Activated CD4-positive, CD25-positive, alpha-beta regulatory T cell treated with anti-CD3 and anti-CD28 coated beads, Interleukin-2, amount 50 U/mL, for 72 hours (primary cell): ENCODE measurements around the gene PTOV1.
"Not testable (repeated sequence)": the region's sequence is repeated elsewhere in the genome, so short reads cannot be mapped to it uniquely, and the experiment has no call there.

ENCODE experiments used
- DNase-seq: peaks from one replicate; pipeline ENCODE4 v3.0.0; 2021

PTOV1 gene

DNA sequence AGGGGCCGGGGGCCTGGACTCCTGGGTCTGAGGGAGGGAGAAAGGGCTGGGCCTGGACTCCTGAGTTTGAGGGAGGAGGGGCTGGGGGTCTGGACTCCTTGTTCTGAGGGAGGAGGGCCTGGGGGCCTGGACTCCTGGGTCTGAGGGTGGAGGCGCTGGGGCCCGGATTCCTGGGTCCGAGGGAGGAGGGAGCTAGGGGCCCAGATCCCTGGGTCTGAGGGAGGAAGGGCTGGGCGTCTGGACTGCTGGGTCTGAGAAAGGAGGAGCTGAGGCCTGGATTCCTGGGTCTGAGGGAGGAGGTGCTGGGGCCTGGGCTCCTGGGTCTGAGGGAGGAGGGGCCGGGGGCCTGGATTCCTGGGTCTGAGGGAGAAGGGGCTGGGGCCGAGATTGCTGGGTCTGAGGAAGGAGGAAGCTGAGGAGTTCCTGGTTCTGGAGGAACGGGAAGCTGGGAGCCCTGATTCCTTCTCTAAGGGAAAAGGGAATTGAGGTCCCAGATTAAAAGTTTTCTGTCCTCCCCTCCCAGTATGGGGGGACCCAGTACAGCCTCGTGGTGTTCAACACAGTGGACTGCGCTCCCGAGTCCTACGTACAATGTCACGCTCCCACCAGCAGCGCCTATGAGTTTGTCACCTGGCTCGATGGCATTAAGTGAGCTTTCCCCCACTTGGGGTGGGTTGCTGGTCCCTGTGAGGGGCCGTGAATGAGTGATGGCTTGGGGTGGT, 32.1 kb upstream of the PTOV1 start:
- DNase-seq, result no peak

DNA sequence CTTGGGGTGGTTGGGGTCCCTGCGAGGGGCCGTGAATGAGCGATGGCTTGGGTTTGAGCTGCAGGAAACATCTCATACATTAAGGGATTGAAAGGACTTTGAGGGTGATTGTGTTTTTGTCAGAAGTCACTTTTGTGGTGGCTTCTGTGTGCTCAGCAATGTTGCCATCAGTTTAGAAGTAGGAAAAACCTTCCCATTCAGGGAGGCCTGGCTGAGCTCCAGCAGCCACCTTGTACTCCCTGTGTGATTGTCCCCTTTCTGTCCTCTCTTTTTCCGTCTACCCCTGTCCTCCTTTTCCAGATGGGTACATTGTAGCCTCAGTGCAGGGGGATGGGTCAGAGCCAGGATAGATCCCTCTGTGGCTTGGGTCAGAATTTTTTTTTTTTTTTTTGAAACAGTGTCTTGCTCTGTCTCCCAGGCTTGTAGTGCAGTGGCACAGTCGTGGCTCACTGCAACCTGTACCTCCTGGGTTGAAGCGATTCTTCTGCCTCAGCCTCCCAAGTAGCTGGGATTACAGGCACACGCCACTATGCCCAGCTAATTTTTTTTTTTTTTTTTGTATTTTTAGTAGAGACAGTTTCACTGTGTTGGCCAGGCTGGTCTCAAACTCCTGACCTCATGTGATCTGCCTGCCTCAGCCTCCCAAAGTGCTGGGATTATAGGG, 31.4 kb upstream of the PTOV1 start:
- not testable (repeated sequence) for DNase-seq

DNA sequence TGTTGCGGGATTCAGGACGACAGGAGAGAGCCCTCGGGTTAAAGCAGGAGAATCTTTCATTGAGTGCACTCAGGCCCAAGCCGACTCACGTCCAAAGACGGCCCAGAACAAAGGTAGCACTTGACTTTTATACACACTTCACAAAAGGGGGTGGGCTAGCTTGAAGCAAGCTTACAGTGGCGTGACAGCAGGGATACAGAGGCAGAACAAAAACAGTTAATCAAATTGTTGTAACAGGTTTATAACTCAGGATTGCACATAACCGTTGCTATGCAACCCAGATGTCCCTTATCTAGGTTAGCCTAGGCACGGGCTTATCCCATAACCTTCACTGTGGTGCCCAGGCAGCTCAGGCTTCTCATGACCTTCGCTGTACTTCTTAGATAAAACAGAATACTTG, 30.8 kb upstream of the PTOV1 start:
- no peak for DNase-seq

DNA sequence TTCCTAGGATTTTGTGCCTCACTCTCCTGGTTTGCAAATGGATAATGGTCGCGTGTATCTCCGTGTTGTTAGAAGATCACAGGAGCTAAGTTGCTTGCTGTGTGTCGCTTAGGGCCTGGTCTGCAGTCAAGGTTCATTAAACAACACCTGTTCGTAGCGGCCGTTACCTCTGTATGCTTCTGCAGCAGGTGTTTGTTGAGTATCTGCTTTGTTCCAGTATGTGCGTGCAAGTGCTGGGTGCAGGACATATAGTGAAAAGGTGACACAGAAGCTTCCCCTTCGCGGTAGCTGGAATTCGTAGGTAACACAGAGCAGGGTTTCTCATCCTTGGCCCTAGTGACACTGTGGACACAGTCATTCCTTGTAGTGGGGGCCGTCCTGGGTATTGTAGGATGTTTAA, 27.5 kb upstream of the PTOV1 start:
- no peak for DNase-seq

DNA sequence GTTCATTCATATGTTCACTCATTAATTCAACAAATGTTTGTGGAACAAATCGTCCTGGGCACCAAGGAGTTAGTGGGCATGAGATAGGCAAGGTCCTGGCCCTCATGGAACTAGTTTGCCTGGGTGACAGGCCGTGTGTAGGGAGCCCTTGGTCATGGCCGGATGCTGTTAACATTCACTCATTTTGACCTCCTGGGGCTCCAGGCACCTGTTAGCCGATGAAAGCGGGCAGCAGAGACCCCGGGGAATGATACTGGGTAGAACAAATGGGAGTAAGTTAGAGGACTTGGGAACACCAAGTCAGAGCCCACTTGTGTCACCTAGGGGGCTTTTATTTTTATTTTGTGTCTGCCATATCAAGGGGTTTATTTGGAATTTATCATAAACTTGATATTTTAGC, 26.3 kb upstream of the PTOV1 start:
- DNase-seq, result no peak

DNA sequence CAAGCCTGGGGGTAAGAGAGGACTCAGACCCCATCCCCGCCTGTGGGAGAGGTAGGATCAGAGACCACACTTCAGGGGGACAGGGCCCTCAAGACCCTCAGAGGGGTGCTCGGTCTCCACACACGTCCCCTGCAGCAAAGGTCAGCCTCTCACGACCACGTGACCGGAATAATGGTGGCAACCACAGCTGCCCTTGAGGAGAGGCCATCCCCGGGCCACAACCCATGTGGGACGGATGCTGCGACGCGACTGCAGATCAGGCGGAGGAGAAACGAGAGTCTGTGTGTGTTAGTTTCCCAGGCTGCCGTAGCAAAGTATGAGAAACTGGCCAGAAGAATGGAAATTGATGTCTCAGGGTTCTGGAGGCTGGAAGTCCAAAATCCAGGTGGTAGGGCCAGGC, 23.9 kb upstream of the PTOV1 start:
- DNase-seq, result no peak

DNA sequence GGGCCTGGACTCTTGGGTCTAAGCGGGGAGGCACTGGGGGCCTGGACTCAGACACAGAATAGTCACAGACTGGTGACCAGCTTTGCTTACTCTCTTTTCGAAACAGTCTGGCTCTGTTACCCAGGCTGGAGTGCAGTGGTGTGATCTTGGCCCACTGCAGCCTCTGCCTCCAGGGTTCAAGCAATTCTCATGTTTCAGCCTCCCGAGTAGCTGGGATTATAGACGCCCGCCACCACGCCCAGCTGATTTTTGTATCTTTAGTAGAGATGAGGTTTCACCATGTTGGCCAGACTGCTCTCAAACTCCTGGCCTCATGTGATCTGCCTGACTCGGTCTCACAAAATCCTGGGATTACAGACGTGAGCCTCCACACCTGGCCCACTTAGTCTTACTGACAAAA, 21.8 kb upstream of the PTOV1 start:
- no peak for DNase-seq

DNA sequence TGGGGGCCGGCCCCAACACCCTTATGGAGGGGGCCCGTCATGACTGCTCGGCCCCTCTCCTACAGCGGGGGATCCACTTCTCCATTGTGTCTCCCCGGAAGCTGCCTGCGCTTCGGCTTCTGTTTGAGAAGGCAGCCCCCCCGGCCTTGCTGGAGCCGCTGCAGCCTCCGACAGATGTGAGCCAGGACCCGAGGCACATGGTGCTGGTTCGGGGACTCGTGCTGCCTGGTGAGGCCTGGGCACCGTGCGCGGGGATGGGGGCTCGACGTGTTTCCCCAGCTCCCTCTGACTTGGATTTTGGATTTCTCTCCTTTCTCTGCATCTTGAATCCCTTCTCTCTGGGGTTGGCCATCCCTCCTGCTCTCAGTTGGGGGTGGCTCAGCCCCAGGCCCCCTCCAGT, 21.2 kb upstream of the PTOV1 start:
- DNase-seq, result no peak

DNA sequence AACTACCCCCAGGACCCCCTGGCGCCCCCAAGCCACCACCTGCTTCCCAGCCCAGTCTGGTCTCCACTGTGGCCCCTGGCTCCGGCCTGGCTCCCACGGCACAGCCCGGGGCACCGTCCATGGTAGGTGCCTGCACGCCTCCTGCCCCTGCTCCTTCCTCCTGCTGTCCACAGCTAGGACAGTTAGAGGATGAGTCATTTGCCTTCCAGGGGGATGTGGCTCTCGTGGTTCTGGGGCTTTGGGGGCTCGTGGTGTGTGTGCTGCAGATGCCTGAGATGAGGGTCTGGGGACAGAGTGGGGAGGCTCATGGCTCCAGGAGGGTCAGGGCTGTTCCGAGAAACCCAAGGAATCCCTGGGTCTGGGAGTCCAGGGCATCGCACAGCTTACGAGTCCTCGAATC, 20.2 kb upstream of the PTOV1 start:
- no peak for DNase-seq

DNA sequence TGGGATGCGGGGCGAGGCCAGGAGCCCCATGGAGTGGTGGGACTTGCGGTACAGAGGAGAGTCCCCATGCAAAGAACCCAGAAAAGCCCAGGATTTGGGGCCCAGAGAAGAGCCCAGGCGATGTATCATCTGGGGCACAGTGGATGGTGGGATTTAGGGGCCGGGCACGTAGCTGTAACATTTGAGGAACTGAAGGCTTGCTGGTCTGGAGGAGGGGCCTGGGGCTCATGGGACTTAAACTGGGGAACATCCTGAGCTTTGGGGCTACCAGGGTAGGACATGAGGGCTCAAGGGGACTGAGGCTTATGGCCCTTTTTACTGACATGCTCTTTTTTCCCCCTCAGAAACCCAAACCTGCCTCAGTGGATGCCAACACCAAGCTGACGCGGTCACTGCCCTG, 19.4 kb upstream of the PTOV1 start:
- no peak for DNase-seq

DNA sequence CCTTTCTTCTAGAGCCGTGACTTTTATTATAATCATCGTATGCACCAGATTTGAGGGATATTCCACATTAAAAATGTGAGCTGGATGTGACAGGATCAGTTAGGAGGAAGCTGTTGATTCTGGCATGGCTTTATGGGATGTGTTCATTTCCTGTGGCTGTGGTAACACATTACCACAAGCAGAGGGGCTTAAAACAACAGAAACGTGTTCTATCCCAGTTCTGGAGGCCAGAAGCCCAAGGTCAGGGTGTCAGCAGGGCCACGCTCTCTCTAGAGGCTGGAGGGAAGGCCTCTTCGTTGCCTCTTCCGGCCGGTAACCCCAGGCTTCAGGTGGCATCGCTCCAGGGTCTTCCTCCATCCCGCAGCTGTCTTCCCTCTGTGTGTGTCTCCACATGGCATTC, 18.4 kb upstream of the PTOV1 start:
- DNase-seq, result no peak

DNA sequence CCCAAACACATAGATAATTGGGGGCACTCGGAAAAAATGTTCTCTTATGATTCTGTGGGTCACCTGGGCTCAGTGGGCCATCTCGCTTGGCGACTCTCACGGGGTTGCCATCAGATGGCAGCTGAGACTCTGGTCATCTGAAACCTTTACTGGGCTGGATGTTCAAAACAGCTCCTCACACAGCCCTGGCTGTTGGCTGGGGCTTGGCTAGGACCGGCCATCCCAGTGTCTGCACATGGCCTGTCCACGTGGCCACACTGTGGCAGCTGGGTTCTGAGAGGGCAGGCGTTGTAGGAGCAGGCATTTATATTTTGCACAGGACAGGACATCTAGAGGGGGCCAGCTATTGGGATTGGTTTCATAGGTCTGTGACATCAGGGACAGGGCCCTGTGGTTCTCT, 17.4 kb upstream of the PTOV1 start:
- DNase-seq, result no peak

DNA sequence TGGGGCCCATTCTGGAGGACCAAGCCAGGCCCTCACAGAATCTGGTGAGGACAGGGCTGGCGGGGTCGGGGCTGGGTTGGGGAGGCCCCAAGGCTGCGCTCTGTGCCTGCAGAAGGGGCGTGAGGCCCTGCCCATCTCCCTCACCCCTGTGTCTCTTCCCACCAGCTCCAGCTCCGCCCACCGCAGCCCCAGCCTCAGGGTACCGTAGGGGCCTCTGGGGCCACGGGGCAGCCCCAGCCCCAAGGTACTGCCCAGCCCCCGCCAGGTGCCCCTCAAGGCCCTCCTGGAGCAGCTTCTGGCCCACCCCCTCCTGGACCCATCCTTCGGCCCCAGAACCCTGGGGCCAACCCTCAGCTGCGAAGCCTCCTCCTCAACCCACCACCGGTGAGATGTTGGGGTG, 15.4 kb upstream of the PTOV1 start:
- DNase-seq, result no peak

DNA sequence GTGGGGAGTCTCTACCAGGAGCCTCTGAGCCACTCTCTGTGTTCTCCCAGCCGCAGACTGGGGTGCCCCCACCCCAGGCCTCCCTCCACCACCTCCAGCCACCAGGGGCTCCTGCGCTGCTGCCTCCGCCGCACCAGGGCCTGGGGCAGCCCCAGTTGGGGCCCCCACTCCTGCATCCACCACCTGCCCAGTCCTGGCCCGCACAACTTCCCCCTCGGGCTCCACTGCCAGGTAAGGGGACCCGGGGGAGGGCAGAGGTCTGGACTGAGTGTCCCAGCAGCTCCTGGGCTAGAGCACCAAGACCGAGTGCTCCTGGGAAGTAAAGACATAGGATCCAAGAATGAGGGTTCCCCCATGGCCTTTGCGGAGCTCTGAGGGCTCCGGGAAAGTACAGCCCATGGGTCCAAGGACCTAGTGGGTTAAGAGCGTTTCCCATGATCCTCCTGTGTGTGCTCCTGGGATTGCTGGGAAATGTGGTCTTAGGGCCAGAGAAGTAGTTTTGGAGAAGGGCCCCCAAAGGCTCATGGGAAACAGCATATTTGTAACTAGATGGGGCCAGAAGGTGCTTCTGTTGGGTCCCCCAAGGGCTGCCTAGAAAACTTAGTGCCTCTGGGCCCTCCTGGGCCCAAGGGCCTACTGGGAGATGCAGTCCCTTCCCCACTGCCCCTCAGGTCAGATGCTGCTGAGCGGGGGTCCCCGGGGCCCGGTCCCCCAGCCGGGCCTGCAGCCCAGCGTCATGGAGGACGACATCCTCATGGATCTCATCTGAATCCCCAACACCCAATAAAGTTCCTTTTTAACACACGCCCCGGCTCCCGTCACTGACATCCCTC, 14.6 kb upstream of the PTOV1 start:
- no peak for DNase-seq

DNA sequence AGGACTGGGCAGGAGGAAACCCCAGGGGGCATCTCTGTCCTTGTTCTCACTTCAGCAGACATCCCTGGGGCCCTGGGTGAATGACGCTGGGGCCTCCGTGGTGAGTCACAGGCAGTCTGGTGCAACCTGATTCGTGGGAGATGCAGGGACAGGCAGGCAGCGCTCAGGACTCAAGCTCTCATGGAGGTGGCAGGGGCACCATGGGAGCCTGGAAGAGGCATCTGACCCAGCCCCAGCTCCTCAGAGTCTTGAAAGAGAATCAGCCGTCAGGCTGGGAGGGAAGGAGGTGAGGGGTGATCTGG, 14.0 kb upstream of the PTOV1 start:
- no peak for DNase-seq

DNA sequence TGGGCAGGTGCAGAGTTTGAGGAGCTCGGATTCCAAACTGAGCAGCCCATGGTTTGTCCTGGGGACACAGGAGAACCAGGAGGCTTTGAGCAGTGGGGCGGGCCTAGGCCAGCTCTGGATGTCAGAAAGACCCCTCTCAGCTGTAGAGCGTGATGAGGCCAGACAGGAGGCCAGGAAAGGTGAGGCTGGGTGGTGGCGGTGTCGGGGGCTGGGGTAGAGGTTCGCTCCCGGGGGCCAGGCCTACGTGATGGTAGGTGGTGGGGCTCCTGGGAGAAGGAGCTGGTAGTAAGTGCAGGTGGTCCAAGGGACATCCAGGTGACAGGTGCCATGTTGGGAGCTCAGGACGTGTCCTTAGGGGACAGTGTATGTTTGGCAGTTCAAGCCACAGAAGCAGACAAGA, 13.5 kb upstream of the PTOV1 start:
- no peak for DNase-seq

DNA sequence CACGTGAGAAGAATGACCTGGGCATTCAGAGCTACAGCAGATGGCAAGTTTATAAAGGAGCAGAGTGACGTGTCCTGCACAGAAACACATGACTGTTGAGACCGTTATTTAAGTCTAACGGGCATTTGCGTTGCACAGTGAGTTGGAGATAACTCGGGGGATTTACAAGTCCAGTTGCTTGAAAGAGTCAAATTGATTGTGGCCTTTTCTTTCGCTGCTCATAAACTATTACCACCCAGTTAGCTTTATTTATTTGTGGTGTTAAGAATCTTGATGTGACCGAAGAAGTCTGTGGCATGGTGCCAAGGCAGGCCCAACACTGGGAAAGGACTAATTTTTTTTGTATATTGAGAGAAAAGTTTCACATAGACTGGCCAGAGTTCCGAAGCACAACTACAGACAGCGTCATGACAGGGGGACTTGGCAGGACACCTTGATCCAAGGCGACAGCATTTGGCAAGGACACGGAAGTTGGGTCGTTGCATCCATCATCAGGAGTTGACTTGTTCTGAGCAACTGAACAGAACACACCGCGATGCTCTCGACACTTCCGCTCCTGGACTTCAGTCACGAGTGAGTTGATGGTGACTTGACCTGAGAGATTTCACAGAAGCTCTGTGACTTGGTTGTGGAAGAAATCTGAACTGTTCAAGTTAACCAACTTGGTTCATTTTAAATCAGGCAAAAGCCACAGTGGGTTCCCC, 11.9 kb upstream of the PTOV1 start:
- DNase-seq, result no peak

DNA sequence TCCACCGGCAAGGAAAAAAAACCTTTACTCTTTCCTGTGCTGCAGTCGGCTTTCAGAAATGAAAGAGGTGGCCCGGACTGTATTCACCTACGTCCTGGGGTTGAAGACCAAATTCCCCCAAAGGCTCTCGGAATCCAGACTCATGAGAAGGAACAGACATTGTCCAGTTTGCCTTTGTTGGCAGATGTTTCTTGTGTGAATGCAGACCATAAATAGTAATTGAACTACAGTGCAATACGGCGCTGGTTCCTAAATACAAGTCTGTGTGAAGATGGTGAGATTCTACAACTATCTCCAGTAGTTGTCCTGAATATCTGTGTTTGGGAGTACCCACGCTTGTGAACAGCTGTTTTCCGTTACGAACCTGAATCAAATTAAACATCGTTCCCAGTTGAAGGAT, 11.2 kb upstream of the PTOV1 start:
- DNase-seq, result no peak

DNA sequence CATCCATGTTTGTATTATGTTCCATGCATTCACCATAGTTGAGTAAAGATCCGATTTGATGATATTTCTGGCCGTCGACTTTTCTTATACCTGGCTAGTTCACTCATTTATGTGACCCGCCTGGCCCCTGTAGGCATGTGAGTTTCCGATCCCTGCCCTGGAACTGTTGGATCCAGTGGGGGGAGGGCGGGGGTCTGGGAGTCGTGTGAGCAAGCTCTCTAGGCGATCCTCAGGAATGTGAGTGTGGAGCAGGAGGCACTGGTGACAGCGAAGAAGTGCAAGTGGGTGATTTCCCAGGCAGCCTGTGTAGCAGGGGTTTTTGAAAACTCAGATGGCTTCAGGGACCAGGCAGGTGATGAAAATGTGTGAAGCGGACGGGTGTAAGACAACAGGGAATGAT, 10.6 kb upstream of the PTOV1 start:
- no peak for DNase-seq

DNA sequence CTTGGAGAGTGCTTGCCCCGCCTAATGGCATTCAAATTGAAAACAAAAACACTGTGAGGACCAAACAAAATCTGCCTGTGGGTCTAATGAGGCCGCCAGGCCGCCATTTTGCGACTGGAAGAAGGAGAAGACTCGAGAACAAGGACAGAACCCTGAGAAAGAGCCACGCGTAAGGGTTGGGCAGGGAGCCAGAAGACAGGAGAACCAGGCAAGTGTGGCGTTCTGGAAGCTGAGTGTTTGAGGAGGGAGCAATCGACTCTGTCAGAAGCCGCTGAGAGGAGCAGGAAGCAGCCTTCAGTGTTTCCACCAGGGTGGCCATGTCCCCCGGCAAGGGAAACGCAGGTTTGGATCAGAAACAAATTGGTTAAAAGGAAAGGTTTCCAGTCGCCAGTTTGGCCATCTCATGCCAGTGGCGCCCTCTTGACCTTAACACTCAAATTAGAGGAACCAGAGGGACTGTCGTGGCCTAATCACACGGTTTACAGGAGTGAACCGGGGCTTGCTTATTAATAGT, 10.2 kb upstream of the PTOV1 start:
- DNase-seq, result no peak

DNA sequence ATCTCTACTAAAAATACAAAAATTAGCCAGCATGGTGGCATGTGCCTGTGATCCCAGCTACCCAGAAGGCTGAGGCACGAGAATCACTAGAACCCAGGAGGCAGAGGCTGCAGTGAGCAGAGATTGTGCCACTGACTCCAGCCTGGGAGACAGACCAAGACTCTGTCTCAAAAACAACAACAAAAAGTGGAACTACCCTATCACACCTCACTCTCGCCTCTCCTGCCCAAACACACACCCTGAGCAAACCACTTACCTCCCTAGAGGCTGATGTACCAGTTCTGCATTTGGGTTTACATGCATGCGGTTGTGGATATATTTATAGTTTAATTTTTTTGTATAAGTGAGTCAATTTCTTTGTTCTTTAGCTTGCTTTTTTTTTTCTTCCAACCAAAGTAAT, 7.7 kb upstream of the PTOV1 start:
- no peak for DNase-seq

DNA sequence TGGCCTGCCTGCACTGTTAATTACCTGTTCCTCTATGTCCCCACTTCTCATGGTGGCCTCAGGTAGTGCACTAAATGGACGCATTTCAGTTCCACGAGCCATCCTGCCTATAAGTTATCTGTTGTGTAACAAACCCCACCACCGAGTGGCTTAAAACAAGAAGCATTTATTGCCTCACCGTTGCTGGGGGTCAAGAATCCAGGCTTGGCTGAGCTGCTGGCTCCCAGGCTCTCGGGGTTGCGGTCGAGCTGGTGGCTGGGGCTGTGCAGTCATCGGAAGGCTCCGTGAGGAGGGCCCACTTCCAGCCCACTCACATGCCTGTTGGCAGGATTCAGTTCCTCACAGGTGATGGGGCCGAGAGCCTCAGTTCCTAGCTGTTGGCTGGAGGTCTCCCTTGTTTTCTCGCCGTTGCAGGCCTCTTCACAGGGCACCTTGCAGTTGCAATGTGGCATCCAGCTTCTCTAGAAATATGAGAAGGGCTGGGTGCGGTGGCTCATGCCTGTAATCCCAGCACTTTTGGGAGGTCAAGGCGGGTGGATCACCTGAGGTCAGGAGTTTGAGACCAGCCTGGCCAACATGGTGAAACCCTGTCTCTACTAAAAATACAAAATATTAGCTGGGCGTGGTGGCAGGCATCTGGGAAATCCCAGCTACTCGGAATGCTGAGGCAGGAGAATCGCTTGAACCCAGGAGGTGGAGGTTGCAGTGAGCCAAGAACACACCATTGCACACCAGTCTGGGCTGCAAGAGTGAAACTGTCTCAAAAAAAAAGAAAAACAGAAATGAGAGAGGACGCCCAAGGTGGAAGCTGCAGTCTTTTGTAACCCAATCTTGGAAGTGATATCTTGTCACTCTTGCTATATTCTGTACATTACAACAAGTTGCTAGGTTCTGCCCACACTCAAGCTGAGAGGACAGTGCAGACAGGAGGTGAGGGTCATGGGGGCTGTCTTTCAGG, 6.5 kb upstream of the PTOV1 start:
- DNase-seq, result no peak
